ENCODE measurements around the gene PDYN.

Gene PDYN

DNA sequence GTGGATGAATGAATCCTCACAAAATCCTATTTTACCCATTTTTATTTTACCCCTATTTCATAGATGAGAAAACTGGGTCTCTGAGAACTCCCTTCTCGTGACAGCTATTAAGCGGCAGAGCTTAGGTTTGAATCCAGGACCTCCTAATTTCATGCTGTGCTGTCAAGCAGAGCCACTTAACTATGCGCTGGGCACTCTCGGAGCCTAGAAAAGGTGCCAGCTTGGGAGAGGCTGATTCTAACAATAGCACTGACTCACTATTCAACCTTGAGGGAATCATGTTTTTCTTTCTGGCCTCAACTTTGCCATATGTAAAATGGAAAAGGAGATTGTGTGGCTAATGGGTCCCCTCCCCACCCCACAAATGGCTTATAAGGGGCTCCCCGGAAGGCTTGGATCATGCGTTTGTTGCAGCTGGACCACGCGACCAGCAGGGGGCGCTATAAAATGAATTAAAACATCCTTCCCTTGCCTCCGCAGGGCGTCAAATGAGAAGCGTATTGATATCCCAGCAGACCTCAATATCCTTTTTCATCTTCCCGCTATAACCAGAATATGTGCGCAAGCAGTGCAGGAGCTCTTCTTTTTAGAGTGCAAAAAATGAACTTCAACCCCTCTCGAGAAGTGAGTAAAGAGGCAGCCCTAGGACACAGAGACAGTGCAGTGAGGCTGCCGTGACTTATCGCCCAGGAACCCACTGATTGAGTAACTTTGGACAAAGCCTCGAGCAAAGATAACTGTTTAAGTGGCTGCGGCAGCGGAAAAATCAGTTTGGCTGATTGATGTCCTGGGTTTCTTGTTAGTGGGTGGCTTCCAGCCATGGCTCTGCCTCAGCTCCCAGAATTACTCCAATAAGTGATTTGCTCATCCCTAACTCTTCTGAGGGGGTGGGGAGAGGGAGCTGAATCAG is 12.8 kb upstream of the PDYN start:
- peak; percentile 64; the same call in 1 of the 2 replicates for TF ChIP-seq CTCF (IDR thresholded peaks at IDR 0.05; ENCODE audit: low read depth, low read length)
- Histone ChIP-seq H3K9me3 (ENCODE audit: severe bottlenecking) (no peaks in the 10 kb centered on the region), H3K27ac (no peak overlapping the region), H3K4me3 (ENCODE audit: low read depth, low read length) (0 out of 2 replicates have a peak overlapping the region, but pooled peaks have one; percentile 8), H3K36me3 (no peaks in the 10 kb centered on the region), H3K27me3 (ENCODE audit: insufficient read depth, low read depth, severe bottlenecking) (no peaks in the 10 kb centered on the region)
- peak; percentile 55 for DNase-seq

- no peaks in the 10 kb centered on the region for H3K36me3 ChIP-seq
- H3K9me3 ChIP-seq (ENCODE audit: severe bottlenecking), result no peaks in the 10 kb centered on the region
- TF ChIP-seq CTCF (IDR thresholded peaks at IDR 0.05; ENCODE audit: low read depth, low read length), result no peak
- no peak overlapping the region for H3K4me3 ChIP-seq (ENCODE audit: low read depth, low read length)
- no peaks in the 10 kb centered on the region for H3K27me3 ChIP-seq (ENCODE audit: insufficient read depth, low read depth, severe bottlenecking)
- DNase-seq, result no peak
- no peak overlapping the region for H3K27ac ChIP-seq
Measured at GRCh38 chr20:2005831-2006426, 12.1 kb upstream of the PDYN start.

DNA sequence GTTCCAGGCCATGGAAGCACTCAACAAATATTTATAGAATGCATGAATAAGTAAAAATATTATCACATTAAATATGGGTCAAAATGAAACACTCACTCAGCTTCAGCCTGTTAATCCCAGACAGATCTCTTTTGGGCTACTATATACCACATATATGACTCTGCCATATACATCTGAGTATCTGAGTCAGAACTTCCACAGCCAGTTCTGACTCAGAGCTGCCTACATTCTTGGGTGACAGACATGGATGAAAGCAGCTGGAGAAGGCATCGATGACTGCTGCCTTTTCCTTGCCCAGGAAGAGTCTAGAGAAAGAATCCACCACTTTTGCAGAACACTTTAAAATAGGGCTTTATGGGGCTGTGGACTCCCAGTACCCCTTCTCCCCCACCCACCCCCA is 11.5 kb upstream of the PDYN start:
- Histone ChIP-seq H3K36me3 (no peaks in the 10 kb centered on the region), H3K4me3 (ENCODE audit: low read depth, low read length) (no peak overlapping the region), H3K27me3 (ENCODE audit: insufficient read depth, low read depth, severe bottlenecking) (no peaks in the 10 kb centered on the region), H3K27ac (no peak overlapping the region), H3K9me3 (ENCODE audit: severe bottlenecking) (no peaks in the 10 kb centered on the region)
- DNase-seq, result no peak
- TF ChIP-seq CTCF (IDR thresholded peaks at IDR 0.05; ENCODE audit: low read depth, low read length), result no peak

DNA sequence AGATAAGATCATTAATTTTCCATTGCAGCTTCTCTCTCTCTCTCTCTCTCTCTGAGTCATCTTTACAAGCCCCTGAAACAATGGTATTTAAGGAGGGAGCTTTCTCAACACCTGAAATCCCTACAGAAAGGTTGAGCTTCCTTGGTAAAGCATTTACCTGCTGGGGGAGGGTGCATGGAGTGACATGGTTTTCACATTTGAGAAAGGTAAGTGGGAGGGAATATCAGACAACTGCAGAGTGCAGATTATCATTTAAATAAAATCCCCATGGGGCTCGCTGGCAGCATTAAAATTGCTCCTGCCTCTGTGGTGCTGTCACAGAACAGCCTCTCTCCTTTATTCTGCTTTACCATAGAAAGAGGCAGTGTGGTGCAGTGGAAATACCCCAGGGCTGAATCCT is 10.3 kb upstream of the PDYN start:
- no peak for TF ChIP-seq CTCF (IDR thresholded peaks at IDR 0.05; ENCODE audit: low read depth, low read length)
- no peak overlapping the region for H3K27ac ChIP-seq
- DNase-seq, result no peak
- H3K36me3 ChIP-seq, result no peaks in the 10 kb centered on the region
- no peak overlapping the region for H3K4me3 ChIP-seq (ENCODE audit: low read depth, low read length)
- H3K9me3 ChIP-seq (ENCODE audit: severe bottlenecking), result no peaks in the 10 kb centered on the region
- H3K27me3 ChIP-seq (ENCODE audit: insufficient read depth, low read depth, severe bottlenecking), result no peaks in the 10 kb centered on the region

GRCh38 chr20:2002365-2002764 is 8.5 kb upstream of the PDYN start:
- H3K9me3 ChIP-seq (ENCODE audit: severe bottlenecking), result no peaks in the 10 kb centered on the region
- DNase-seq, result no peak
- TF ChIP-seq CTCF (IDR thresholded peaks at IDR 0.05; ENCODE audit: low read depth, low read length), result no peak
- no peak overlapping the region for H3K27ac ChIP-seq
- no peaks in the 10 kb centered on the region for H3K27me3 ChIP-seq (ENCODE audit: insufficient read depth, low read depth, severe bottlenecking)
- no peak overlapping the region for H3K4me3 ChIP-seq (ENCODE audit: low read depth, low read length)
- H3K36me3 ChIP-seq, result no peaks in the 10 kb centered on the region
